Stimulated activated CD8-positive, alpha-beta memory T cell treated with anti-CD3 and anti-CD28 coated beads, Interleukin-15, amount 100 ng/mL, for 24 hours (primary cell): Measurements from ENCODE around the gene AKR1B1.

Experiments used
- DNase-seq: peaks from one replicate; pipeline ENCODE4 v3.0.0-alpha.2; 2020; ENCODE audit warnings: low read depth

AKR1B1 gene

DNA sequence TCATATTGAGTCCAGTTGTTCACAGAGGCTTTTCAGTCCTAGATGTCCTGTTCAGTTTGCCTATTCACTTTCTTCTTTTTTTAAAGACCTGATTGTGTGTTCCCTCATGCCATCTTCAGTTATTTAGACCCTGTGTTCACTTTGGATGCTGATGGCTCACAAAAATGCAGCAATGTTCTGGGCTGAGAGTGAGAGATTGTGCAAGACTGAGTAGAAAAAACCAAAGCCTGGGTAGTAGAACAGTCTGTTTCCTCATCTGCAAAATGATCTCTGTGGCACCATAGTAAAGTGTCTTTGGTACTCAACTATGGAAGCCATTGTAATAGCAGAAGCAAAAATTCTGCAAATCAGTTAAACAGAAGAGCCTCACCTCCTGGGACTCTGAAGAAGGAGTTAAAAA, 43.2 kb downstream of the AKR1B1 start:
- no peak for DNase-seq

DNA sequence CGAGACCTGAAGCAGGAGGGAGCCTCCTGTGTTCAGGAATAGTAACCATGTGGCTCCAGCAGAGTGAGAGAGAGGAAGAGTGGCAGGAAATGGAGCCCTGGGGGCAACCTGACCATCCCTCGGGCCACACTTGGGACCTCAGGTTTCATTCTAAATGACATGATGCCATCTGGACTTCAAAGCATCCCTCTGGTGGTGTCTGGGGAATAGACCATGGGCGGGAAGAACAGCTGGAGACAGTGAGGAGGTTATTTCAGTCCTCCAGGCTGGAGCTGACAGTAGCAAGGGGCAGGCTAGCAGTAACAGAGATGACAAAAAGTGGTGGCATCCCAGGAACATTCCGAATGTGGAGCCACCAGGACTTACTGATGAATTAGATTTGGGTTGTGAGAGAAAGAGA, 44.8 kb downstream of the AKR1B1 start:
- DNase-seq, result no peak

DNA sequence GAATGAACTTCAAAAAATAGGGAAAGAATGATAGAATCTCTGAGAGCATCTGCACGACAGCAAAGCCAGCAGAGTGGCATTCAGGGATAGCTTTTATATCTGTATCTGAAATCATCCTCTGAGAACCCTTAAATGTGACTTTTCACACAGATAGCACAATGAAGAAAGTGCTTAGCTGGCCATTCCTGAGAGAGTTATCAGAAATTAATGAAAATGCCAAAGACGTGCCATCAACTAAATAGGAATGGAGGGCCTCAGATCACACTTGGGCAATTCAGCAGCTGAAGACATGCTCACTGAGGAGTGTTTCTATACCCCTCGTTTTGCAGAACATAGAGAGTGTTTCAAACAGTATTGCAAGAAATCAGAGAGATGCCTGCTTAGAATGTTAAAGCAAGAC, 51.6 kb downstream of the AKR1B1 start:
- no peak for DNase-seq

DNA sequence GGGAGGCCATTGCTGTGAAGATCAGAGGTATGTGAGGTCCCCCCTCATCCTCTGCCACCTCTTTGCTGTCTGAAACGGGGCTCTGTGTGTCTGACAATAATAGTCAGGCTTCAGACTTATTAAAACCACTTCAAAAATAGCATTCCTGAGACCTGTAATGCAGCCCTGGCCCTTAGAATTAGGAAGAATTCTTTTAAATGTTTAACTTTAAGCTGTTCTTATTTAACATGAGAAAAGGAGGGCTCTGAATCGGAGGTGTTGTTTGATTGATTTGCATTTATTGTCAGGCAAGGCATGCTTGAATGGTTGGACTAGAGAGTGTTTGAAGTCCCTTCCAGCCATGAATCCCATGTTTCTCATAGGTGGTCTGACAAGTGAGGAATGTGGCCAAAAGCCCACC, 52.5 kb downstream of the AKR1B1 start:
- DNase-seq, result no peak

DNA sequence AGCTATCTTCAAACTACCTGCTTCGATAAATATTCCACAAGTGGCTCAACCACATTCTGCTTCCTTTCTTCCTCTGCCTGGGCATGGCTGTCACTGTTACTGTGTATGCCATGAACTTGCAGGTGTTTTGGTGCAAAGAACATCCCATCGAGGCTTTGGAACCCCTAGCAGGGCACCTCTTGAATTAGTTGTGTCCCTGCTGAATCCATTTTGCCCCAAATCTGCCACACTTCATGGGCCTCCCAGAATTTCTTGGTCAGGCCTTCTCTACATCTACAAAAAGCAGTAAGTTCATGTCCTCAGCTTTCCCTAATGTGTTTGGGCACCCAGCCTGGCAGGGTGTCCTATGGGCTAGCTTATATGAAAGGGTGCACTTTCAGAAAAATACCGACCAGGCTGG, 53.6 kb downstream of the AKR1B1 start:
- no peak for DNase-seq

DNA sequence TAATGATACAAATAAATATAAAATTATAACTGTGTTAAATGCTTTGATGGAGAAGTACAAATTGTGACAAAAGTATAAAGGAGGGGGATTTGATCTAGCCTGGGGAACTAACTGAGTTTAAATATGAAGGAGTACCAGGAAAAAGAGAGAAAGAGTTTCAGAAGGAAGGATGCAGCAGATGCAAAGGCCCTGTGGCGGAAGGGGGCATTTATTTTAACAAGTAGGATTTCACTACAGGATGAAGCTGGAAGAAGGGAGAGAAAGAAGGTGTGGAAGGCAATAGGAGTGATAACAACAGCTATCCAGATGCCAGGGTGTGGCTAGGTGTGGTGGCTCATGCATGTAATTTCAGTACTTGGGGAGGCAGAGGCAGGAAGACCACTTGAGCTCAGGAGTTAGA, 55.8 kb downstream of the AKR1B1 start:
- DNase-seq, result no peak

DNA sequence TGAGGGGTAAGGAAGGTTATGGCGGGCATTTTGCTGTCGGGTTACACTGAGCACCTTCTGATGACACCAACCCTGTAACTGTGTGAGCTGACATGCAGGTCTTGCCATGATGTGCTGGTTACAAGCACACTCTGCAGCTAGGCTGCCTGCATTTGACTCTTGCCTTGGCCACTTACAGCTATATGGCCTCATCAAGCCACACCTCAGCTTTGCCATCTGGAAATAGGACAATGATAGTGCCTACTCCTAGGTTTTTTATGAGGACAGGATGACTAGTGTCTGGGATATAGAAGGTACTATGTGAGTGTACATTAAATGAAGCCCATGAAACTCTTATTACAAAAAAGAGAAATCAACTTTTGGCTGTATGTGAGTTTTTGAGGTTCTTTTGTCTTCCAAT, 58.0 kb downstream of the AKR1B1 start:
- DNase-seq, result no peak

DNA sequence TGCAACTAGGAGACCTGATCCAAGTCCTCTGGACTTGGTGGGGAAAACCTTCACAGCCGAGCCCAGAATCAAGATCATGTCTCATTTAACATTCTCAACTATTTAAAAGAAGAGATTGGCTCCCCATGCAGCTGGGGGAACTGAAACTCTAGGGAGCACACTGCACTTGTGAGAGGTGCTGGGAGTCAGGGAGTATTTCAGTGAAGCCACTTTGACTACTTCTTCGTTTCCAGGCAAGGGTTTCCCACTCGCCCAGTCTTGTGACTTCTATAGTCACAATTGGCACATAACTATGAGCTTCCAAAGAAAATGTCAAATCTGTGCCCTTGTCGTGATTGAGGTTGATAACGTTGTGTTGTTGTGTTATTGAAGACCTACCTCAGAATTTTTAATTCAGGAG, 62.9 kb downstream of the AKR1B1 start:
- DNase-seq, result no peak

DNA sequence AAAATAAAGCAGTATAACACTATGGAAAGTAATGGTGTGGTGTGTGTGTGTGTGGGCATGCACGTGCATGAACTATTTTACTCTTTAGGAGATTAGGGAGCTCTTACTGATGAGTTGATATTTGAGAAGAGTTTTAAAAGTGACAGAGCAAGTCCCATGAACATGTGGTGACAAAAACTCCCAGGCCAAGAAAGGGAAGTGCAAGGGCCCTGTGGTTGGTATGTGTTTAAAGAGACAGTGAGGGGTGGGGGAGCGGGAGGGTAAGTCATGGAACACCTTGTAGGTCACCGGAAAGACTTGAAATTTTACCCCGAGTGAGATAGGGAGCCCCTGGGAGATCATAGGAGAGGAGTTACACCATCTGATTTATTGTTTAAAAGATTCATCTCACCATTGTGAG, 63.3 kb downstream of the AKR1B1 start:
- DNase-seq, result no peak

DNA sequence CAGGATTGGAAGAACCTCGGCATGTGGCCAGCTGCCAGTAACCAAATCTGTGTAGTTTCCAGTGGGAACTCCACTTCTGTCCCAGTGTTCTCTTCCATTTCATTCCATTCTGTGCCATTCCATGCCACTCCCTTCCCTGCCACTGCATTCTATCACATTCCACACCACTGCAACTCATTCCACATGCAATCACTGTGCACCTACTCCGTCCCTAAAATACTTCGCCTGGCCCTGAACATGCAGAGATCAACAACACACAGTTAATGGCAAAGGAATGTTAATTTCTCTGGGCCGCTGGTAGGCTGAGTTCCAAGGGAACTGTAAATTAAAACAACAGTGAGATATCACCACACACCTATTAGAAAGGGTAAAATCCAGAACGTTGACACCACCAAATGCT, 64.8 kb downstream of the AKR1B1 start:
- no peak for DNase-seq
